K562 (cell line): Measurements from ENCODE around the gene ARSK. TPM values are rescaled to one million over a fixed set of nuclear protein-coding genes. Genes with fewer than 3 reads are reported as not detected.

Experiments used
- ATAC-seq: fragments of 200-7000 bp; cut with Tn5 transposase; 3 replicates; pipeline ENCODE4 v1.9.1; 2020; ENCODE audit warnings: moderate library complexity
- BruUV-seq: library from RNA; stranded (reverse); fragments of 400-500 nt; replicated peaks from 2 replicates; lab custom pipeline; 2021; lab: Mats Ljungman, UMichigan
- CTCF ChIA-PET: fragments of 300-600 bp; formaldehyde crosslinking; extraction: SDS; loops from one replicate; lab custom pipeline; 2021; ENCODE audit warnings: low intra/inter-chr PET ratio; lab: Yijun Ruan, JAX
- POLR2A ChIA-PET: fragments of 300-600, 350-650 bp; sonication (Branson Sonifier 250); formaldehyde crosslinking; extraction: SDS; loops from one replicate; lab custom pipeline; 2021; ENCODE audit warnings: antibody characterized with exemption, inconsistent platforms; lab: Yijun Ruan, JAX
- DNase-seq, 4 experiments: peaks; one replicate each; pipeline versions ENCODE4 v3.0.0 to v3.0.0-alpha.2; 2011 to 2018; ENCODE audit warnings: low spot score in 3 of 4, mixed read lengths in 3 of 4; ENCODE audit errors: extremely low read depth in 1 of 4
- FAIRE-seq: peaks from 2 replicates; lab custom pipeline; 2011; peaks lifted over from hg19 to GRCh38; lab: Jason Lieb, UNC
- H2AFZ ChIP-seq: 2 replicates; pipeline ENCODE4 v1.6.0; 2011; ENCODE audit warnings: low read depth, low read length, control low read depth, inconsistent platforms
- H3K27ac ChIP-seq: fragments of 200-600 bp; 3 replicates; pipeline ENCODE4 v1.8.0; 2011; ENCODE audit warnings: low read depth, mild to moderate bottlenecking, control low read depth, inconsistent platforms, low read length, moderate library complexity, mixed read lengths; ENCODE audit errors: extremely low read depth
- H3K27me3 ChIP-seq, 2 experiments: fragments of 300-600 bp in 1 of 2; 2 replicates in 1 of 2; 3 replicates in 1 of 2; pipeline versions ENCODE4 v1.6.0 to v1.8.0; 2011; ENCODE audit warnings: inconsistent platforms in 2 of 2, low read length in 2 of 2, mild to moderate bottlenecking in 1 of 2, mixed read lengths in 1 of 2, moderate library complexity in 1 of 2; ENCODE audit not compliant: control insufficient read depth in 2 of 2, insufficient read depth in 2 of 2
- H3K36me3 ChIP-seq: fragments of 300-600 bp; 3 replicates; pipeline ENCODE4 v1.8.0; 2011; ENCODE audit warnings: mild to moderate bottlenecking, low read length, inconsistent platforms; ENCODE audit not compliant: control insufficient read depth, insufficient read depth
- H3K4me1 ChIP-seq, 2 experiments: fragments of 200-600 bp in 1 of 2; replicated peaks in 1 of 2; 2 replicates in 1 of 2; 3 replicates in 1 of 2; pipeline versions ENCODE4 v1.5.1 to v1.8.0; 2011; ENCODE audit warnings: inconsistent platforms in 2 of 2, low read length in 2 of 2, mild to moderate bottlenecking in 1 of 2, mixed read lengths in 1 of 2, moderate library complexity in 1 of 2; ENCODE audit not compliant: control insufficient read depth in 2 of 2, insufficient read depth in 2 of 2
- H3K4me2 ChIP-seq: 2 replicates; pipeline ENCODE4 v1.6.1; 2011; ENCODE audit warnings: low read length, control low read depth, inconsistent platforms, mixed read lengths; ENCODE audit not compliant: insufficient read depth
- H3K4me3 ChIP-seq: fragments of 200-600 bp; sonication (generic), shearing (Covaris generic); 2 replicates; pipeline ENCODE4 v1.5.1; 2016; ENCODE audit warnings: control low read depth, inconsistent platforms
- H3K79me2 ChIP-seq: fragments of 200-600 bp; 3 replicates; pipeline ENCODE4 v1.8.0; 2011; ENCODE audit warnings: low read length, inconsistent platforms; ENCODE audit not compliant: control insufficient read depth, insufficient read depth
- H3K9ac ChIP-seq, 2 experiments: 2 replicates each; pipeline versions ENCODE4 v1.6.0 to v1.6.1; 2011; ENCODE audit warnings: low read depth in 2 of 2, low read length in 2 of 2, control low read depth in 1 of 2, inconsistent platforms in 1 of 2, mild to moderate bottlenecking in 1 of 2, mixed read lengths in 1 of 2; ENCODE audit not compliant: insufficient read depth in 1 of 2
- H3K9me1 ChIP-seq: one replicate; pipeline ENCODE4 v1.6.0; 2011; ENCODE audit warnings: inconsistent platforms, mild to moderate bottlenecking, low read length, moderate library complexity; ENCODE audit not compliant: control insufficient read depth, insufficient read depth
- H3K9me3 ChIP-seq: replicated peaks from 2 replicates; pipeline ENCODE4 v1.5.1; 2011; ENCODE audit warnings: low read depth, low read length, inconsistent platforms; ENCODE audit not compliant: control insufficient read depth, insufficient read depth
- H4K20me1 ChIP-seq: replicated peaks from 2 replicates; pipeline ENCODE4 v1.6.1; 2011; ENCODE audit warnings: low read length, inconsistent platforms, mixed read lengths; ENCODE audit not compliant: control insufficient read depth, insufficient read depth
- COPS2 ChIP-seq: fragments of 450-650 bp; conservative IDR thresholded peaks from 2 replicates; pipeline ENCODE4 v1.6.1; 2016; ENCODE audit warnings: mild to moderate bottlenecking, moderate library complexity
- IFI16 ChIP-seq: fragments of 250-450 bp; sonication (Bioruptor Pico); IDR thresholded peaks from 2 replicates; pipeline ENCODE4 v2.1.2; 2022; ENCODE audit warnings: mild to moderate bottlenecking, inconsistent platforms
- ILF3 ChIP-seq: fragments of 450-650 bp; IDR thresholded peaks from 2 replicates; pipeline ENCODE4 v1.6.1; 2018; ENCODE audit warnings: antibody characterized with exemption, mild to moderate bottlenecking, moderate library complexity, borderline replicate concordance
- MBD2 ChIP-seq: sonication (generic); IDR thresholded peaks from 2 replicates; pipeline ENCODE4 v1.6.1; 2016; ENCODE audit warnings: low read depth, borderline replicate concordance
- MCM3 ChIP-seq: fragments of 450-650 bp; IDR thresholded peaks from 2 replicates; pipeline ENCODE4 v1.6.1; 2016
- MCM7 ChIP-seq, 2 experiments: fragments of 450-650 bp; IDR thresholded peaks; 2 replicates each; pipeline ENCODE4 v1.6.1; 2016 to 2018
- MIER1 ChIP-seq: fragments of 450-650 bp; IDR thresholded peaks from 2 replicates; pipeline ENCODE4 v1.6.1; 2016; ENCODE audit warnings: antibody characterized with exemption, mild to moderate bottlenecking, low read depth
- NEUROD1 ChIP-seq: fragments of 150-350 bp; IDR thresholded peaks from 2 replicates; pipeline ENCODE4 v1.6.1; 2014; ENCODE audit warnings: borderline replicate concordance, low read length, low read depth; ENCODE audit not compliant: partially characterized antibody
- NFXL1 ChIP-seq: fragments of 450-650 bp; formaldehyde crosslinking; IDR thresholded peaks from 2 replicates; pipeline ENCODE4 v1.4.0; 2021; ENCODE audit warnings: mild to moderate bottlenecking
- NUFIP1 ChIP-seq: fragments of 450-650 bp; IDR thresholded peaks from 2 replicates; pipeline ENCODE4 v1.6.1; 2018; ENCODE audit not compliant: partially characterized antibody
- PHF8 ChIP-seq: fragments of 200-600 bp; sonication (generic); IDR thresholded peaks from 2 replicates; pipeline ENCODE4 v1.6.1; 2012; ENCODE audit warnings: mixed run types, mild to moderate bottlenecking, inconsistent platforms, low read length, moderate library complexity, borderline replicate concordance
- SAP30 ChIP-seq: fragments of 200-600 bp; sonication (generic); IDR thresholded peaks from 2 replicates; pipeline ENCODE4 v1.6.1; 2012; ENCODE audit warnings: borderline replicate concordance, low read depth, mild to moderate bottlenecking, moderate library complexity, low read length, control low read depth, inconsistent platforms; ENCODE audit not compliant: insufficient read depth, poor library complexity, severe bottlenecking
- STAT5B ChIP-seq: fragments of 250-450 bp; sonication (Bioruptor Pico); IDR thresholded peaks from 2 replicates; pipeline ENCODE4 v1.8.0; 2021; ENCODE audit warnings: mild to moderate bottlenecking, inconsistent platforms
- ZNF277 ChIP-seq: fragments of 250-450 bp; sonication (Bioruptor Pico); IDR thresholded peaks from 2 replicates; pipeline ENCODE4 v1.8.0; 2022; ENCODE audit warnings: inconsistent platforms, mild to moderate bottlenecking, moderate library complexity, borderline replicate concordance
- ZNF584 ChIP-seq: fragments of 200-800 bp; sonication (Bioruptor generic); IDR thresholded peaks from 2 replicates; pipeline ENCODE4 v1.6.1; 2016; ENCODE audit warnings: low read depth, mild to moderate bottlenecking, missing genetic modification characterization, missing compliant biosample characterization
- WGBS: fragments of 100-300 bp; shearing (Covaris generic); methylation state at CpG from one replicate; pipeline ENCODE4 v1.1.6; 2016; ENCODE audit warnings: low coverage, mixed read lengths; ENCODE audit not compliant: insufficient coverage; ENCODE audit errors: missing lambda C conversion rate; 5-methylcytosine and 5-hydroxymethylcytosine counted together
- in situ Hi-C: fragments of 300-500 bp; cut with MboI; formaldehyde crosslinking; loops from 4 replicates; pipeline ENCODE4 v1.15.0; 2018; ENCODE audit warnings: inconsistent platforms, mixed read lengths
- intact Hi-C: fragments of 100-400 bp; cut with micrococcal nuclease; formaldehyde crosslinking; loops from 2 replicates; pipeline ENCODE4 v1.14.2; 2022
- polyA plus RNA-seq, 8 experiments: library from polyadenylated mRNA; depleted of rRNA in 4 of 8; stranded (reverse) in 5 of 8; unstranded in 3 of 8; fragments of >200 nt; fragmentation: Nextera tagmentation in 2 of 8; fragmentation: Illumina TruSeq in 1 of 8; extraction: Ambion mirVana in 2 of 8; extraction: Trizol in 1 of 8; gene quantifications; 2 replicates each; pipeline versions ENCODE4 v1.2.1 to v1.2.3, GENCODE V29; 2011 to 2014; ENCODE audit warnings: inconsistent platforms in 1 of 8, missing spikeins in 1 of 8
- total RNA-seq, 7 experiments: library from RNA; depleted of rRNA in 6 of 7; stranded (reverse); fragments of >200 nt in 6 of 7; fragmentation: Illumina TruSeq in 2 of 7; extraction: Trizol in 2 of 7; gene quantifications; 2 replicates each; pipeline versions ENCODE4 v1.2.1 to v1.2.3, GENCODE V29; 2011 to 2021; ENCODE audit warnings: low replicate concordance in 1 of 7

Gene ARSK
- total and polyA plus RNA-seq, 9 of the 15 experiments (the other 6 are each of a cell fraction or from before 2014, with no cell fraction given) = 2.7 to 9.4 (median 7.1) TPM

- no peak for TF ChIP-seq MCM7 (IDR thresholded peaks at IDR 0.05)
- no peak for TF ChIP-seq ILF3
- no peaks in the 10 kb centered on the region for H3K36me3 ChIP-seq
Measured at GRCh38 chr5:95626701-95627100, 71.8 kb downstream of the ARSK start.

GRCh38 chr5:95627971-95628810 is 73.3 kb downstream of the ARSK start:
- no peak overlapping the region for H3K9ac ChIP-seq
- 11% methylated on average over 4 of the region's 4 CpGs for WGBS
- no TSS peak for BruUV-seq
- FAIRE-seq (no peak), ATAC-seq (no peak), DNase-seq (no peak)
- H3K36me3 ChIP-seq = no peaks in the 10 kb centered on the region
- H3K27me3 ChIP-seq = no peaks in the 10 kb centered on the region
- H3K4me1 ChIP-seq = peaks cover 0 to 13% of the 10 kb centered on the region in 2 experiments; a peak in 4 of 5 replicates
- intact Hi-C loops = no loop called here
- POLR2A ChIA-PET = no interaction called here
- no peaks in the 10 kb centered on the region for H3K9me1 ChIP-seq
- no peak overlapping the region for H3K4me2 ChIP-seq
- no peak overlapping the region for H2AFZ ChIP-seq
- no peaks in the 10 kb centered on the region for H4K20me1 ChIP-seq
- H3K4me3 ChIP-seq = no peak overlapping the region
- no peak overlapping the region for H3K27ac ChIP-seq
- in situ Hi-C loops = loop anchor here (25.0 kb wide), 1 partner anchor 709 kb away; no protein-coding TSS in a partner anchor
- H3K79me2 ChIP-seq = no peaks in the 10 kb centered on the region
- H3K9me3 ChIP-seq = no peaks in the 10 kb centered on the region
- CTCF ChIA-PET = no interaction called here
- TF ChIP-seq MBD2 = no peak
- TF ChIP-seq ZNF277 (CRISPR knock-in tag) = no peak
- no peak for TF ChIP-seq ZNF584 (CRISPR knock-in tag)
- TF ChIP-seq NEUROD1 = no peak
- no peak for TF ChIP-seq PHF8
- no peak for TF ChIP-seq COPS2
- no peak for TF ChIP-seq MCM3
- TF ChIP-seq MIER1 = no peak
- no peak for TF ChIP-seq STAT5B (CRISPR knock-in tag)
- no peak for TF ChIP-seq NUFIP1
- no peak for TF ChIP-seq IFI16 (CRISPR knock-in tag)
- no peak for TF ChIP-seq SAP30
- no peak for TF ChIP-seq NFXL1 (CRISPR knock-in tag)

More at GRCh38 chr5:95626701-95627100, 71.8 kb downstream of the ARSK start:
- no peaks in the 10 kb centered on the region for H3K9me3 ChIP-seq
- H3K79me2 ChIP-seq = no peaks in the 10 kb centered on the region
- H3K4me1 ChIP-seq = peaks cover 0 to 5% of the 10 kb centered on the region in 2 experiments; a peak in 3 of 5 replicates
- FAIRE-seq (no peak), ATAC-seq (no peak), DNase-seq (no peak)
- no peak overlapping the region for H3K9ac ChIP-seq
- ChIA-PET CTCF (no interaction called here), POLR2A (no interaction called here)
- in situ Hi-C loops (loop anchor here (25.0 kb wide), 1 partner anchor 711 kb away; no protein-coding TSS in a partner anchor), intact Hi-C loops (no loop called here)
- no peak overlapping the region for H2AFZ ChIP-seq
- H3K4me2 ChIP-seq = no peak overlapping the region
- BruUV-seq = no TSS peak
- H3K9me1 ChIP-seq = no peaks in the 10 kb centered on the region
- WGBS = 0% methylated on average over 1 of the region's 1 CpG
- no peak overlapping the region for H3K27ac ChIP-seq
- H3K4me3 ChIP-seq = no peak overlapping the region
- H3K27me3 ChIP-seq = no peaks in the 10 kb centered on the region
- no peaks in the 10 kb centered on the region for H4K20me1 ChIP-seq
